ENCODE data around the gene MAGED2.
"Not testable (repeated sequence)": the region's sequence is repeated elsewhere in the genome, so short reads cannot be mapped to it uniquely, and the experiment has no call there.

Gene MAGED2

GRCh38 chrX:54820737-54821136 is 13.2 kb downstream of the MAGED2 start:
- TF ChIP-seq POLR2AphosphoS5 (IDR thresholded peaks at IDR 0.05; ENCODE audit: low read depth, low read length) (no peak), POLR2A (IDR thresholded peaks at IDR 0.05; ENCODE audit: low read depth, low read length) (no peak), TAF1 (IDR thresholded peaks at IDR 0.05; ENCODE audit: borderline replicate concordance, low read depth, low read length) (no peak)
- FAIRE-seq (no peak), DNase-seq (ENCODE audit: insufficient read length) (no peak)

- TF ChIP-seq POLR2A (IDR thresholded peaks at IDR 0.05; ENCODE audit: low read depth, low read length) = no peak
- TF ChIP-seq TAF1 (IDR thresholded peaks at IDR 0.05; ENCODE audit: borderline replicate concordance, low read depth, low read length) = no peak
- TF ChIP-seq POLR2AphosphoS5 (IDR thresholded peaks at IDR 0.05; ENCODE audit: low read depth, low read length) = no peak
- DNase-seq (ENCODE audit: insufficient read length) (no peak), FAIRE-seq (no peak)
These were observed 13.8 kb downstream of the MAGED2 start for GRCh38 chrX:54821310-54821709.

DNA sequence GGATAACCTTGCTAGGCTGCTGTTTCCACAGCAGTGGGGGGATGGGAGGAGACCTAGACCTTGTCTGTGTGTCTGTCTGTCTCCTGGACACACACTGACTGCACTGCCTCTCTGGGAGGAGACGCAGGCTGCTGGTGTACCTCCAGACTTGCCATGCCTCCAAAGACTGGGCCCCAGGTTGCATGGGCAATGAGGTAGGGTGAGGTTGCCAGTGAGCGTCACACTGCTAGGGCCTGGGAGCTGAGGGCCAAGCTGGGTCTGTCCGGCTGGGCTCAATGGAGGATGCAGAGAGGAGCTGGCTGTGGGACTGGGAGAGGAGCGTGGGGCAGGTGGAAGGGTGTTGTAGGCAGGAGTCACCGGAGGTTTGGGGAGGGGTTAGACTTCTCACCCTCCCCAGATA is 16.6 kb downstream of the MAGED2 start:
- DNase-seq (ENCODE audit: insufficient read length) (no peak), FAIRE-seq (no peak)
- no peak for TF ChIP-seq TAF1 (IDR thresholded peaks at IDR 0.05; ENCODE audit: borderline replicate concordance, low read depth, low read length)
- no peak for TF ChIP-seq POLR2AphosphoS5 (IDR thresholded peaks at IDR 0.05; ENCODE audit: low read depth, low read length)
- no peak for TF ChIP-seq POLR2A (IDR thresholded peaks at IDR 0.05; ENCODE audit: low read depth, low read length)

- DNase-seq (ENCODE audit: insufficient read length) (no peak), FAIRE-seq (no peak)
- TF ChIP-seq TAF1 (IDR thresholded peaks at IDR 0.05; ENCODE audit: borderline replicate concordance, low read depth, low read length) = no peak
- TF ChIP-seq POLR2AphosphoS5 (IDR thresholded peaks at IDR 0.05; ENCODE audit: low read depth, low read length) = no peak
- TF ChIP-seq POLR2A (IDR thresholded peaks at IDR 0.05; ENCODE audit: low read depth, low read length) = no peak
These were observed 17.2 kb downstream of the MAGED2 start for GRCh38 chrX:54824722-54825121.

DNA sequence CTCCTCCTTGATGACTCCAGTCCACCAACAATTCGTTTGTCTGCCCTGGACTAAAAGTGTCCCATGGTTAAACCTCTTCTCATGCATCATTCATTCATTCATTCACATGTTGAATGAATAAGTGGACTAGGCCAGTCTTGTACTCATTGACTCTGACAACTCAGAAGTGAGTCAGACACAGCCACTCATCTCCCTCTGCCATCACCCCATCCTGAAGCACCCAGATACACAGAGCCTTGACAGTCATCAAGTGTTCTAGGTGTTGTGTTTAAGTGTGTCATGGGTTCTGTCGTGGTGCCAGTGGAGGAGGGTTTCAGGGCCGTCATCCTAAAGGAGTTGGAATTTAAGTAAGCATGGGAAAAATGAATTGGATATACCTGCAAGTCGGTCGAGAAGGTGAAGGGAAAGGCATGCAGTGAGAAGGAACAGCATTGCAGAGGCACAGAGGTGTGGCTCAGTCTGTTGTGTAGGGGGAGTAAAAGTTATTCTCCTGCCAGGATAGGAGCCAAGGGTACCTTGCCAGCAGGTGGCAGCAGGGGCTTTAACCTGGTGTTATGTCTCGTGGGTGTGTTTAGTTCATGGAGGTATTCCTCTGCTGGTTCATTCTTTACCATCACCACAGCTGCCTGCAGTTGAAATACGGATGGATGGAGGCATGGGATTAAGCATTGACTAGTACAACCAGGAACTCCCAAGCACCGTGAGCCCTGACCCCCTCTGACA is 18.3 kb downstream of the MAGED2 start:
- DNase-seq (ENCODE audit: insufficient read length) = no peak
- TF ChIP-seq POLR2A (IDR thresholded peaks at IDR 0.05; ENCODE audit: low read depth, low read length) (no peak), TAF1 (IDR thresholded peaks at IDR 0.05; ENCODE audit: borderline replicate concordance, low read depth, low read length) (no peak), POLR2AphosphoS5 (IDR thresholded peaks at IDR 0.05; ENCODE audit: low read depth, low read length) (no peak)
- FAIRE-seq = no peak

DNA sequence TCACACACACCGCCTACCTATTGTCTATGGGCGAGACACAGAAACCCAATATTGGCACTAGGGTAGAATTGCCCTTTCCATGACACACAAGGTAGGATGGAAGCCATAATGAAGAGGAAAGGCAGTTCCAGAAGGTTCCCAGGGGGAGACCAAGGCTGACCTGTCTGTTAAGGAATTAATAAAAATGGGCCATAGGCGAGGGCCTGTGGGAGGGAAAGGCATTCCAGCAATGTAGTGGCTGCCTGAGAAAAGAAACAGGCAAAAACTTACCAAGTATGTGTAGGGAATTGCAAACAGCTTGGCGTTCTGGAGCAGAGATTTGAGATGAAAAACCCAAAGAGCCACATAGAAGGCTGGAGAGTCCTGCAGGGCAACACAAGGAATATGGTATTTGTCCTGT is 19.1 kb downstream of the MAGED2 start:
- no peak for DNase-seq (ENCODE audit: insufficient read length)
- TF ChIP-seq POLR2A (IDR thresholded peaks at IDR 0.05; ENCODE audit: low read depth, low read length) (no peak), POLR2AphosphoS5 (IDR thresholded peaks at IDR 0.05; ENCODE audit: low read depth, low read length) (no peak), TAF1 (IDR thresholded peaks at IDR 0.05; ENCODE audit: borderline replicate concordance, low read depth, low read length) (no peak)
- no peak for FAIRE-seq

- TF ChIP-seq TAF1 (IDR thresholded peaks at IDR 0.05; ENCODE audit: borderline replicate concordance, low read depth, low read length) (no peak), POLR2AphosphoS5 (IDR thresholded peaks at IDR 0.05; ENCODE audit: low read depth, low read length) (no peak), POLR2A (IDR thresholded peaks at IDR 0.05; ENCODE audit: low read depth, low read length) (no peak)
- FAIRE-seq = no peak
- DNase-seq (ENCODE audit: insufficient read length) = no peak
These were observed 31.0 kb downstream of the MAGED2 start for GRCh38 chrX:54838583-54838982.

DNA sequence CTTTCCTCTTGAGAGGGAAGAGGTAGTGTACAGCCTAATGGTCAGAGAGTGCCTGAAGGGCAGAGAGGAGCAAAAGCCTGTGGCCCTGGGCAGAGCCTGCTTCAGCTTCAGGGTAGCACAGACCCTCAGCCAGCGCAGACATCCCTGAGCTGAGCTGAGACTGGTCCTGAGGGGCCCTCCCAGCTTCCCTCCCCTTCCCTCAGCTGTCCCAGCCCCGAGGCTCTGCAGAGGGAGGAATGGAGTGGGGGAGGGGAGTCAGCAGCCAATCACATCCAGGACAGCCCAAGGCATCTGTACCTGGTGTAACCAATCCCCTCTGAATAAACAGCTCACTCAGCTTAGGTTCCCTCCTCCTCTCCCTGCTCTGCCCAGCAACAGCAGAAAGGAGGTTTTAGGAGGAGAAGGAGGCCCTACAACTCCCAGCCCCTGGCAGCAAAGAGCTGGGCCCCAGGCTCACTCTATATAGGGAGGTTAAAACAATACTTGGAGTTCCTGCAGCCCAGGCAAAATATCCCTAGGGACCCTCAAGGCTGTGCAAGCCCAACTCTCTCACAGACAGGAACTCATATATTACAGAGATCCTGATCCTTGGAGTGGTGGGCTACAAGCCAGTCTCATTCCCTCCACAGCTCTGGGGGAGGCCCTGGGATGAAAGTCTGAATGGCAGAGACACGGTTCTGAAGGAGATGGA is 33.8 kb downstream of the MAGED2 start:
- FAIRE-seq; DNase-seq (ENCODE audit: insufficient read length): not testable (repeated sequence)

- DNase-seq (ENCODE audit: insufficient read length) (no peak), FAIRE-seq (no peak)
- TF ChIP-seq POLR2AphosphoS5 (IDR thresholded peaks at IDR 0.05; ENCODE audit: low read depth, low read length) (no peak), TAF1 (IDR thresholded peaks at IDR 0.05; ENCODE audit: borderline replicate concordance, low read depth, low read length) (no peak), POLR2A (IDR thresholded peaks at IDR 0.05; ENCODE audit: low read depth, low read length) (no peak)
These were observed 35.1 kb downstream of the MAGED2 start for GRCh38 chrX:54842607-54843006.

- DNase-seq (ENCODE audit: insufficient read length) (no peak), FAIRE-seq (no peak)
- TF ChIP-seq POLR2A (IDR thresholded peaks at IDR 0.05; ENCODE audit: low read depth, low read length) = no peak
- no peak for TF ChIP-seq TAF1 (IDR thresholded peaks at IDR 0.05; ENCODE audit: borderline replicate concordance, low read depth, low read length)
- TF ChIP-seq POLR2AphosphoS5 (IDR thresholded peaks at IDR 0.05; ENCODE audit: low read depth, low read length) = no peak
These were observed 35.5 kb downstream of the MAGED2 start for GRCh38 chrX:54843050-54843449.

DNA sequence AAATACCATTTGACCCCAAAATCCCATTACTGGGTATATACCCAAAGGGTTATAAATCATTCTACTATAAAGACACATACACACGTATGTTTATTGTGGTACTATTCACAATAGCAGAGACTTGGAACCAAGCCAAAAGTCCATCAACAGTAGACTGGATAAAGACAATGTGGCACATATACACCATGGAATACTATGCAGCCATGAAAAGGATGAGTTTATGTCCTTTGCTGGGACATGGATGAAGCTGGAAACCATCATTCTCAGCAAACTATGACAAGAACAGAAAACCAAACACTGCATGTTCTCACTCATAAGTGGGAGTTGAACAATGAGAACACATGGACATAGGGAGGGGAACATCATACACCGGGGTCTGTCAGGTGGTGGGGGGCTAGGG is 40.2 kb downstream of the MAGED2 start:
- DNase-seq (ENCODE audit: insufficient read length); FAIRE-seq: not testable (repeated sequence)

GRCh38 chrX:54865208-54865607 is 57.7 kb downstream of the MAGED2 start:
- FAIRE-seq = peak; percentile 33
- no peak for TF ChIP-seq POLR2A (IDR thresholded peaks at IDR 0.05; ENCODE audit: low read depth, low read length)
- TF ChIP-seq POLR2AphosphoS5 (IDR thresholded peaks at IDR 0.05; ENCODE audit: low read depth, low read length) = no peak
- TF ChIP-seq TAF1 (IDR thresholded peaks at IDR 0.05; ENCODE audit: borderline replicate concordance, low read depth, low read length) = no peak

More at GRCh38 chrX:54865208-54865607, 57.7 kb downstream of the MAGED2 start:
- no peak for DNase-seq (ENCODE audit: insufficient read length)
